HG02943 (cell line): ENCODE results near the gene PLCB4.

Experiments used
- ATAC-seq: cut with Tn5 transposase; IDR thresholded peaks from one replicate; pipeline ENCODE4 v1.9.1; 2021; ENCODE audit warnings: mild to moderate bottlenecking, low read depth, moderate library complexity; ENCODE audit not compliant: unreplicated experiment

The PLCB4 gene

DNA sequence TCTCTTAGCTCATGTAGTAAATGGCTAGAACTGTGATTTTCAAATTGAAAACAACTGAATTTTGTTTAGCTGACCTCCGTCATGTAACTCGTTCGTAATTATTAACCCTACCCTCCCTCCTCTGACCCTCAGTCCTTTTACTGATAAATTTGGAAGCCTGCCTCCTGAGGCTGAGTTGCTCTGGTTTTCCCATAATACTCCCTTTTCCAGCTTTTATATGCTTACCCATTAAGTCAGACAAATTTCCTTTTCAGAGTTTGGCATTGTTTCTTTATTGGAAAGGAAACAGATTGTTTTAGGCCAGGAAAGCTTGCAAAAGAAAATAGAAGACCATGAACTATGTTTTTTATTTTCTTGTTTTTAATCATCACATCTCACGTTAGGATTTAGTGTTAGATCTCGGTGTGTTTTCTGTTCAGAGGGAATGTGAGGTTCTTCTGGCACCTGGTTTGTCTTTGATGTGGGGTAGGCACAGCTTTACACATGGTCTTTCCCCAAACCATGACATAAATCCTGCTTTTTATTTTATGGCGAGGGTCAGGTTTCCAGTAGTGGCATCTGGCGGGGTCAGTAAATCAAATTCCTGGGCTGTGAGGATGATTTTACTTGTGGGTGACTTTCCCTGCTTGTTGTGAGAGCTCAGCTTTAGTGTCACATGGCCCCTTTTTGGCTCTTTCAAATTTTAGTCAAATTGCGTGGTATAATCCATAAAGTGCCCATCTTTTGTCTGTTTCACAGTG lies 24.5 kb downstream of the PLCB4 start:
- no peak for ATAC-seq

GRCh38 chr20:9099372-9099771 lies 30.5 kb downstream of the PLCB4 start:
- ATAC-seq = no peak

DNA sequence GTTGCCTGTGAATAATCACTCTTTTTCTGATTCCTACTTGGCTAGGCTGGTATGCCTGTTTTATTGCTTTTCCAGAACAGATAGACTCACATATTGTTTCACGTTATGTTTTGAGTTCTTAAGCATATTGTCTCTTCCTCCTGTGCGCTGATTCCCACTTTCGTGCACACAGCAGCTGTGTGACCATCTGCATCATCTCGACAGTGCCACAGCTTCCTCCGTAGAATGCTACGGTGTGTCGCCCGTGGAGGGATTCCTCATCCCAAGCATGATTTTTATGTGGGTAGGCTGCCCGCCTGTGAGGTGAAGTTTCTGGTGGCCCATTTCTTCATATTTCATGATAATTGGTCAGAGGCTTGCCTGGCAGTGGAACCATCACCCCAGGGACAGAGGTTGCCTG lies 31.8 kb downstream of the PLCB4 start:
- no peak for ATAC-seq

GRCh38 chr20:9102456-9102855 lies 33.6 kb downstream of the PLCB4 start:
- no peak for ATAC-seq

- no peak for ATAC-seq
Observed at GRCh38 chr20:9103955-9104354, 35.1 kb downstream of the PLCB4 start.

DNA sequence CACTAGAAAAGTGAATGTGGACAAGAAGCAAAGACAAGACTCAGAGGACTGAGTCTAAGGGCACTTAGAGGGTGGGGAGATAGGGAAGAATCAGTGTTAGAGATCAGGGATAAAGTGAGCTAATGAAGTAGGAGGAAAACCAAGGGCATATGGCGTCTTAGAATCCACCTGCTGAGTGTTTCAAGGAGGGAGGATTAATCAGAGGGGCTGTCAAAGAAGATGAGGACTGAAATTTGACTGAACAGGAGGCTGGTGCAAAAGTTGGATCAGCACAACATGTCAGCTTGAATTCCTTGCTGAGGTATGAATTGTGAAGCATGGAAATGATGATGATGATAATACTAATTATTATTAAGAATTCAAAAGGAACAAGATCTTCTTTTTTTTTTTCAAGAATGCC lies 39.4 kb downstream of the PLCB4 start:
- no peak for ATAC-seq

- ATAC-seq = no peak
Observed at GRCh38 chr20:9109566-9109965, 40.7 kb downstream of the PLCB4 start.

GRCh38 chr20:9110365-9110764 lies 41.5 kb downstream of the PLCB4 start:
- no peak for ATAC-seq

GRCh38 chr20:9110916-9111432 lies 42.1 kb downstream of the PLCB4 start:
- no peak for ATAC-seq

- no peak for ATAC-seq
Observed at GRCh38 chr20:9112541-9113515, 43.9 kb downstream of the PLCB4 start.

GRCh38 chr20:9114709-9115108 lies 45.8 kb downstream of the PLCB4 start:
- ATAC-seq = no peak

- ATAC-seq = no peak
Observed at GRCh38 chr20:9117548-9117947, 48.7 kb downstream of the PLCB4 start.

GRCh38 chr20:9119776-9120175 lies 50.9 kb downstream of the PLCB4 start:
- no peak for ATAC-seq

GRCh38 chr20:9121211-9121610 lies 52.3 kb downstream of the PLCB4 start:
- no peak for ATAC-seq

DNA sequence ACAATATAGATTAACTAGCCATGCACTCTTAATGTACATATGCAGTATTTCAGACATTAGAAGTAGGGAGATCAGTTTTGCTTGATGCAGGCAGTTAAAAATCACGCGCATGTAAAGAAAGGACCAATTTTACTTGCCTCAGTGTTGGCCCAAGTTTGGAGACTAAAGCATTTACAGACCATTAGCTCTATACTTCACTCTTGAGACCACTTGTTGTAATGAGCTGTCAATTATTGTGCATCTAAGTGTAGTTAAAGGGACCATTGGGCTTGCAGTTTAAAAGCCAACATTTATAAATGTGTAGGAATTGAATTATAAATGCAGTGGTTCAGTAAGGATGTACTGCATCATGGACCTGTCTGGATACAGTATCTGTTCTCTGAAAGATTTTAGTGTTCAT lies 53.7 kb downstream of the PLCB4 start:
- ATAC-seq = no peak

DNA sequence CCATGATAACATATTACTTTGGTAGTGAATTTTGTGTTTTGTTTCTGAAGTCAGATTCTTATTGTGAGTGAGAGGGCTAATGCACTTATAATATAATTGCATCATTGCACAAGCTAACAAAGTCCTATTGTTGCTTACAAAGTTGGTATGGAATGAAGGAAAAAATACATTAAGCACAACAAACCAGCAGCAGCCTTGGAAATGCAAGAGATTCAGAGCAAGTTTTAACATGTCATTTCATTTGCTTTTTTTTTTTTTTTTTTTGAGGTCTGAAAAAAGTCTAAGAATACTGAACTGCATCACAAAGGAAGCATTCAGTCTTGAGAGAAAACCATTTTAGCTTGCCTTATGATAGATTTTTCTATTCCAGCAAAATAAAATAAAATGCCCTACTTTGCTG lies 57.6 kb downstream of the PLCB4 start:
- no peak for ATAC-seq

DNA sequence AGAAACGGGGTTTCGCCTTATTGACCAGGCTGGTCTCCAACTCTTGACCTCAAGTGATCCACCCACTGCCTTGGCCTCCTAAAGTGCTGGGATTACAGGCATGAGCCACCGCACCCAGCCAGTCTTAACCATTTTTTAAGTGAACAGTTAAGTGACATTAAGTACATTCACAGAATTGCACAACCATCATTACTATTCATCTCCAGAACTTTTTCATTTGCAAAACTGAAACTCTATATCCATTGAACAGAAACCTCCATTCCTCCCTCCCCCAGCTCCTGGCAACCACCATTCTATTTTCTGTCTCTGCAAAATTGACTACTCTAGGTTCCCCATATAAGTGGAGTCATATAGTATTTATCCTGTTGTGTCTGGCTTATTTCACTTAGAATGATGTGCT lies 59.7 kb downstream of the PLCB4 start:
- no peak for ATAC-seq

GRCh38 chr20:9129756-9130155 lies 60.9 kb downstream of the PLCB4 start:
- no peak for ATAC-seq

DNA sequence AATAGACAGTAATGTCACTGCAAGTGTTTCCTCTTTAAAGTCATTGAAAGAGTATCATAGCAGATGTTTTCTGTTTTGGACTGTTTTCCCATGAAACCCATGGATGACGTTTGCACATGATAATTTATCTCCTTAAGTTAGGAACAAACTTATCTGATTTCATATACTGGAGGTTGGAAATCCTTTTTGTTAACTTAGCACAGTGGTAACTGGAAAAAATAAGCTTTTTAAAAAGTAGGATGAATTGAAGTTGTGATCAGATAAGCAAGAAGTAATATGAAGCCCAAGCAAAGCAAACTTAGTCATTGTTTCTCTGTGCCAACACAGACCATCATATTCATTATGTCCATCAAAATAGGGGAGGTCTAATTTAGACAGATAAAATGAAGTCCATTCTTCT lies 61.6 kb downstream of the PLCB4 start:
- no peak for ATAC-seq

DNA sequence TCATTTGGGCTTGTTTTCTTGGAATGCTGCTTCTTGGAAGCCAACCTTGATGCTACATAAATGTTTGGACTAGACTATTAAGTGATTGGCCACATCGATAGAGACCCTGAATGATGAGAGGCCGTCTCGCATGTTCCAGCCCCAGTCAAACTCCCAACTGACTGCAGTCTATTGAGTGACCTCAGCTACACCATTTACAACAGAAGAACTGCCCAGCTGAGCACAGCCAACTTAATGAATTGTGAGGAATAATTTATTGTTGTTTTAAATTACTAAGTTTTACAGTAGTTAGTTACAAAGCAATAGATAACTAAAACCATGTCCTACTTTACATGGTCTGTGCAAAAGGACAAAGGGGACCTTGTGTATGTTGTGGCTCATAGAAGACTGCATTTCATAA lies 63.0 kb downstream of the PLCB4 start:
- no peak for ATAC-seq

DNA sequence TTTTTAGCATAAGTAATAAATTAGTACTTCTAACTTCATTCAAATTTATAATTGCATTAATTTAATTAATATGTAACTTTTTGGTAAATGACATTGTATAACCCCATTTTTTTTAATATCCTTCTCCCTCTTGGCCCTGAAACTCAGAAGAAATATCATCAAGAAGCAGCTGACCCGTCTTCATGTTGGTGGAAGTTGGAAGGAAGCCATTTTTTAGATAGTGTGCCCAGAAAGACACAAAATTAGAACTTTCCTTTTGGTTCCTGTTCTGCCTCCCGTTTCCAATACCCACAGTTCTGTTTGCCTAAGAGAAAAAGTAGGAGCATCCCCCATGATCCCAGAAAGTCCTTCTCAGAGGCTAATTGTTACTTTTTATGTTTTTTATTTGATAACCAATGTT lies 65.5 kb downstream of the PLCB4 start:
- ATAC-seq = no peak
